Femur (tissue), 1 donor: Measurements from ENCODE around the gene NR1H3.
A peak's percentile ranks its signal among the peaks of the same experiment; 100 is the strongest.
"Not testable (repeated sequence)": the region's sequence is repeated elsewhere in the genome, so short reads cannot be mapped to it uniquely, and the experiment has no call there.

ENCODE experiments used
- DNase-seq: peaks from one replicate; pipeline ENCODE4 v3.0.0-alpha.2; 2017

NR1H3 gene

DNA sequence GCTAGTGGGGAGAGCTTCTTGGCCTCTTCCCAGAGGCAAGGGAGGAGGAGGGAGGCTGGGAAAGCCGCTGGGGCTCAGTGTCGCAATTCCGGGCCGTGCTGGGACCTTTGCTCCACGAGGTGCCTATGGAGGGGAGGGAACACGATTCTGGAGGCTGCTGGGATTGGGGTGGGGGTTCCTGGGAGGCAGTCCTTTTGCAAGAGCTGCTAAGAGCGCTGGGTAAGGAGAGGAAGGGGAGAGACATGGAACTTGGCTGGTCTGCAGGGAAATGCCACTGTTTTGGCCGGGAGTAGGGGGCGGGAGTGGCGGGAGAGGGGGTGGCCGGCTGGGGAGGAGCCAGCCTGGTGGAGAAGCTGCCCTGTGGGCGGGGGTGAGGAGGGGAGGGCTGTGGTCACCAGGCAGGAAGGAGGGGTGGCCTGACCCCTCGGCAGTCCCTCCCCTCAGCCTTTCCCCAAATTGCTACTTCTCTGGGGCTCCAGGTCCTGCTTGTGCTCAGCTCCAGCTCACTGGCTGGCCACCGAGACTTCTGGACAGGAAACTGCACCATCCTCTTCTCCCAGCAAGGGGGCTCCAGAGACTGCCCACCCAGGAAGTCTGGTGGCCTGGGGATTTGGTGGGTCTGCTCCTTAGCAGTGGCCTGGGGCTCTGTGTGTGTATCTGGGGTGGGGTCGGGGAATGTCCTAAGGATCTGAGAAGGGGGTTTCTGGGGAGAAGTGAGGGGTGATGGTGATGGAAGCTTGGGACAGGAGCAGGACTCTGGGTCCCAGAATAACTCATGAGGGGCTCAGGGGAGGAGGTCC is at the start of gene NR1H3:
NR1H3 (plus strand) TSS at position 480 of the 800 bp plus-strand sequence. CDS start 1,221 bp downstream, outside the sequence.
- peak; percentile 87 for DNase-seq

DNA sequence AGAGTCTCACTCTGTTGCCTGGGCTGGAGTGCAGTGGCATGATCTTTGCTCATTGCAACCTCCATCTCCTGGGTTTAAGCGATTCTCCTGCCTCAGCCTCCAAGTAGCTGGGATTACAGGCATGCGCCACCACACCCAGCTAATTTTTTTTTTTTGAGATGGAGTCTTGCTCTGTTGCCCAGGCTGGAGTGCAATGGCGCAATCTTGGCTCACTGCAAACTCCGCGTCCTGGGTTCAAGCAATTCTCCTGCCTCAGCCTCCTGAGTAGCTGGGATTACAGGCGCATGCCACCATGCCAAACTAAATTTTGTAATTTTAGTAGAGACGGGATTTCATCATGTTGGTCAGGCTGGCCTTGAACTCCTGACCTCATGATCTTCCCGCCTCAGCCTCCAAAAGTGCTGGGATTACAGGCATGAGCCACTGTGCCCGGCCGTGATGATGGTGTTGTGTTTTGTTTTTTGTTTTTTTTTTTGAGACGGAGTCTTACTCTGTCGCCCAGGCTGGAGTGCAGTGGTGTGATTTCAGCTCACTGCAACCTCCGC is 49.7 kb upstream of the NR1H3 start:
- DNase-seq: not testable (repeated sequence)

DNA sequence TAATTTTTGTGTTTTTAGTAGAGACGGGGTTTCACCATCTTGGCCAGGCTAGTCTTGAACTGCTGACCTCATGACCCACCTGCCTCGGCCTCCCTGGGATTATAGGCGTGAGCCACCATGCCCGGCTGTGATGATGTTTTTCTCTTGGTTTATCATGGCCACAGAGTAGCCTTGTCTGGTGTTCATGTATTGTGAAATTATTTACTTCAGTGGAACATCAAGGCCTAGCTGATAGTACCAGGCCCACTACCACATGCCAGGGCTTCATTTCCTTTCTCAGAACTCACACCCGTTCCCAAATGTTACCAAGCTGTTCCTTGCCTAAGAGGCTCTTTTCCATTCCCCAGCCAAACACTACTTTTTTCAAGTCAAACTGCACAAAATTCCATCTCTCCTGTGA is 49.2 kb upstream of the NR1H3 start:
- DNase-seq: no peak

DNA sequence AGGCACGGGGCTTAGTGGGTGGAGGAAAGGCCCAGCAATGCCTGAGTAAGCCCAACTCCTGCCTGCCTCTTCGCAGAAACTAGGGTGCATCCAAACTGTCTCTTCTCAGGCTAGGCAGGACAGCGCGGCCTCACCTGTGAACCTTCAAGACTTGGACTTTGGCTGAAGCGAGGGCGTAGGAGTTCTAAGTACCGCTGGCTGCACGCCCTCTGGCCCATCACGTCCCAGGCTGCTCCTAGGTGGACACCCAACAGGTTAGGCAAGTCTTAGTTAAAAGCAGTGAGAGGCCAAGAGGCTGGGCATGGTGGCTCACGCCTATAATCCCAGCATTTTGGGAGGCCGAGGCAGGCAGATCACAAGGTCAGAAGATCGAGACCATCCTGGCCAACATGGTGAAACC is 44.9 kb upstream of the NR1H3 start:
- no peak for DNase-seq

DNA sequence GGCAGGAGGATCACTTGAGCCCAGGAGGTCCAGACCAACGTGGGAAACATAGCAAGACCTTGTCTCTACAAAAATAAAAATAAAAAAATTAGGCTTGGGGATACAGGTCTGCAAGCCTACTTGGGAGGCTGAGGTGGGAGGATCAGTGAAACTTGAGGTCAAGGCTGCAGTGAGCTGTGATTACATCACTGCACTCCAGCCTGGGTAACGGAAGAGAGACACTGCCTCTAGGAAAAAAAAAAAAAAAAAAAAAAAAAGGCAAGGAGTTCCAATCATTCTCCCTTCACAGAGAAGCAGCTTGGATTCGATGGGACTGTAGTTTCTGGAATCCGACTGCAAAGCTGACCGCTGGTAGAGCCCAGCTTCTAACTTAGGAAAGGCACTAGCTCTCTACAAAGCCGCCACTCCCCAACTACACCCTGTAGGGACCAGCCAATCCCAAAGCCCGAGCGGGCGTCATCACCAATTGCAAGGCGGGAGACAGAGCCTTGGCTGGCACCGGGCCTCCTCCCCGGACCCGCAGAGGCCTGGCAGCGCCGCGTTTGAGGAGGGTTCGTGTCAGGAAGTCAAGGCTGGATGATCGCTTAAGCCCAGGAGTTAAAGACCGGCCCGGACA is 43.7 kb upstream of the NR1H3 start:
- DNase-seq: peak; percentile 92

DNA sequence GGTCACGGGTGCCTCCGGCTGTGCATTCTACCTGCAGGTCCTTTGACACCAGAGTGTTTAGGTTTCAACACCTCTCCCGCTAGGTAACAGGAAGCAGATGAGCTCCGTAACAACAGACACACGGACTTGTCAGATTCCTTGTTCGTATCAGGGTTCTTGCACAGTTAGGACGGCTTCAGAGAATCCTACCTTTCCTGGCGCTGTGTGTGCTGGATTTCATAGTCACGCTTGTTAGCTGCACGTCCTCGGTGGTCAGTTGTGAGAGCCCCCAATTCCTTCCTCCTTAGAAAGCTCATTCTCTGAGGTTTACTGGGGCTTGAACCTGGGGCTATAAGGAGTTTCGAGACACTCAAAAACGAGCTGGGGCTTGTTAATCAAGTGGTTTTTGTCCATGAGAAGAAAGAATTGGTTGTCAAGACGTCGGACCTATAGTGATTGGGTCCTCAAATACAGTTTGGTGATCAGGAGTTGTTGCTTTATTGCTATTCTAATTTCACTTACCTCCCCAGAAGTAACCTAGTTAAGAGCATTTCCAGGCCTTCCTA is 42.4 kb upstream of the NR1H3 start:
- no peak for DNase-seq

DNA sequence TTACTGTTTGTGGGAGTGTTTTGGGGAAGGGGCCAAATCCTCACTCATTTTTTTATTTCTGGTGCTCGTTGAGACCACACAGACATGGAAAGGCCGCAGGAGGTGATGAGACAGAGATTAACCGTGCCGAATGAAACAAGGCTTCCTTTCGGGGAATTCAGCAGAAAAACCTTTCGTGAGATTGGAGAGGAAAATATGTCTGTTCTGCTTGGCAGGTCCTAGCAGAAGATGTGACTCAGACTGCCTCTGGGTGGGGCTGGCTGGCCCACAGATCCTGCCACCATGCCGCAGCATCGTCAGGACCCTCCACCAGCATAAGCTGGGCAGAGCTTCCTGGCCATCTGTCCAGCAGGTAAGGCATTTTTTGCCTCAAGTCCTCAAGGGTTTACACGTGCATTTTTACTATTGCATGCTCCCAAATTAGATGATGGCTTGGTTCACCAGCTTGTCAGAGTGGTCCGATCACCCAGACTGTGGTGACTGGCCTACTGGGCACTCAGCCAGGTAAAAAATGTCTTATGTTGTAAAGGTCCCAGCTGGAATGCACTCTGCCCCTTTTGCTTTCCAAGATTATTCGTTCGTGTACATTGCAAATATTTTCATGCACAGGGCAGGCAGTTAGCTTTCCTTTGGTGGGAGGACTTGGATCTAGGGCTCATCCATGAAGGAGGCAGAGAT is 41.5 kb upstream of the NR1H3 start:
- peak; percentile 76 for DNase-seq

DNA sequence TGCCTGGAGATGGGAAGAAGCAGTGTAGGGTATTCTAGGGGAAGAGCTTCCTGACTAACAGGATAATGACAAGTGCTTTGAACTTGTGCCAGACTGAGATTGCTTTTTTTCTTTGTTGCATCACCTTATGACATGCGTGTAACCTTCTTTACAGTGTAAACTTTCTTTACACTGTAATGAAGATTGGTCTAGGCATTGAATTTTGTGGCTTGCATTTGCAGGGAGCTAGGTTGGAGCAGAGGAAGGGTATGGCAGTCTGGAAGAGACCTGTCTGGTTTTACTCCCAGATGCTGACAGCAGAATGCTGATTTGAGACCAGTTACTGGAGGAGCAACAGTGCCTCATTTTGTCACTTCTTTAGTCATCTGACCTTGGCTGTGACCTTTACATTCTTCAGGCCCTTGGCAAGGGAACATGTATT is 37.4 kb upstream of the NR1H3 start:
- DNase-seq: no peak

DNA sequence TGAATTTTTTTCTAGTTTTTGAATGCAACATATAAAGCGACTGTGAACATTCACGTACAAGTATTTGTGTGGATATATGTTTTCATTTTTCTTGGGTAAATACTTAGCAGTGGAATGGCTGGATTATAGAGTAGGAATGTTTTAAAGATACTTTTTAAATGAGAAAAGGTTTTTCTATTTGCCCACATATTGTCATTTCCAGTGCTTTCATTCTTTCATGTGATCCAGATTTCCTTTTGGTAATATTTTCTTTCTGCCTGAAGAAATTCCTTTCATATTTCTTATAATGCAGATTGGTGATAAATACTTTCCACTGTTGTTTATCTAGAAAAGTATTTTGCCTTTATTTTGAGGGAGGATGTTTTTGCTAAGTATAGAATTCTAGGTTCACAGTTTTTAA is 35.1 kb upstream of the NR1H3 start:
- DNase-seq: no peak

DNA sequence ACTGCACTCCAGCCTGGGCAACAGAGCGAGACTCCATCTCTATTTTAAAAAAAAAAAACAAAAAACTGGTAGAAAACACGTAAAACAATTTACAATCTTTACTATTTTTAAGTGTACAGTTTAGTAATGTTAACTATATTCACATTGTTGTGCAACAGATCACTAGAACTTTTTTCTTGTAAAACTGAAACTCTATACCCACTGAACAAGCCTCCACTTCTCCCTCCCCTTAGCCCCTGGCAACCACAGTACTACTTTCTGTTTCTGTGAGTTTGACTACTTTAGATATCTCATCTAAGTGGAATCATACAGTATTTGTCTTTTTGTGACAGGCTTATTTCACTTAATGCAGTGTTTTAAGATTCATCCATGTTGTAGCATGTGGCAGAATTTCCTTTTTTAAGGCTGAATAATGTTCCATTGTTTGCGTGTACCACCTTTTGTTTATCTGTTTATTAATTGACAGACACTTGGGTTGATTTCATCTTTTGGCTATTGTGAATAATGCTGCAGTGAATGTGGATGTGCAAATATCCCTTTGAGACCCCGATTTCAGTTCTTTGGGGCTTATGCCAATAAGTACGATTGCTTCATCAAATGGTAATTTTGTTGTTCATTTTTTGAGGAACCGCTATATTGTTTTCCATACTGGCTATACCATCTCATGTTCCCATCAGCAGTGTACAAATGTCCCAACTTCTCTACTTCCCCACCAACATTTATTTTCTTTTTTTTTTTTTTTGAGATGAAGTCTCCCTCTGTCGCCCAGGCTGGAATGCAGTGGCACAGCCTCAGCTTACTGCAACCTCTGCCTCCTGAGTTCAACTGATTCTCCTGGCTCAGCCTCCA is 32.0 kb upstream of the NR1H3 start:
- no peak for DNase-seq

DNA sequence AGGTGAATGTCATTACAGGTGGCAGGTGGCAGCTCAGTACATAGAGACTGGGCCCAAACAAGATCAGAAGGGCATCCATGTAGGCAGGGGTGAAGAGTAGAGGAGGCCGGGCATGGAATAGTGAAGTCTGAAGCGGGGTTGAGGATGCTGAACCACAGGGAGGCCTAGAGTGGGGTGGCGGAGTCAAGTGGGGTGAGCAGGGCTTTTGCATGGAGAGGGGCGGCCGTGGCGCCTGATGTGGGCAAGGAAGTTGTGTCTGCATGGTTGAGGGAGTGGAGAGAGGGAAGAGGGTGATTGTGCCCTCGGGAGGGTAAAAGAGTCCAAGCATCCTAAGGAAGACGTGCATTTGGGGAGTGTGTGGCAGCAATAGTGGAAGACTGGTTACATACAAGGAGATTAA is 28.6 kb upstream of the NR1H3 start:
- no peak for DNase-seq

DNA sequence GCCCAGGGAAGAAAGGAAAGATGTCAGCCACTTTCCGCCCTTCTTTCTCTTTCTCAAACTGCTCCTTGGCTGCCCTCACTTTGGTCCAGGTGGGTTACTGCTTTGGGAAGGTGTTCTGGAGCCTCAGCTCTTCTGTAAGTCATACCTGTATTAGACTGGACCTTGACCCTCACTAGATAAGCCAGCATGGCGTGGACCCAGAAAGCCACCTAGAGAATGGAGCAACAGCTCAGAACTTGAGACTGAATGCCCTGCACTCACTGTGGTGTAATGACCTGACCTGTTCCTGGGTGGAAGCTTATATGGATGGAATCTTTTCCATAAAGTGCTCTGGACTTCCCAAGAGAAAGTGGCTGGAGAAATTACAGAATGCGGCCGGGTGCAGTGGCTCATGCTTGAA is 24.7 kb upstream of the NR1H3 start:
- DNase-seq: no peak

DNA sequence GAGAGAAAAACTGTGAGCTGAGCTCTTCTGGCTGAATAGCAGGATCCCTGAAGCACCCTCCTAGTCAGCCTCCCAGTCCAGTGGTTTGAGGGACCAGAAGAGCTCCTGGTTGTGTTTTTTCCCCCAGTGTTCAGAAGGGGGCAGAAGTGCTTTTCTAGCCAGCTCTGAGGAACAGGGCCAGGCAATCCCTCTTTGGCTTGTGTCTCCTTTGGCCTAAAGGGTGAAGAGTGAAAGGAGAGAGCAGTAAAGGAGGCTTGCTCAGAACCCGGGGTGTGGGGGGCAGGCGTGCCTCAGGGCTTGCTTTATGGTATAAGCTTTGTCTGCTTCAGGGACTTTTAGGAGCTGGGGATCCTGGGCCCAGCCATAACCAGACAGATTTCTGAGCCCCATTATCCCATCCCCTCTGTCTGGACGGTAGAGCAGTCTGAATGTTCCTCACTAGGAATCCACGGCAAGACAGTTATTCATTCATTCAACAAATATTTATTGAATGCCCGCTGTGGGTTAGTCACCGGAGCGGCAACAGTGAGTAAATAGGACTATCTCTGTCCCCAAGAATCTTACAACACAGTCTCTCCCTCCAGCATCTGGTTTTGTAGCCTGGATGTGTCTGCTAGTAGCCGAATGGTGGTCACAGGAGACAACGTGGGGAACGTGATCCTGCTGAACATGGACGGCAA is 23.7 kb upstream of the NR1H3 start:
- peak; percentile 55 for DNase-seq

DNA sequence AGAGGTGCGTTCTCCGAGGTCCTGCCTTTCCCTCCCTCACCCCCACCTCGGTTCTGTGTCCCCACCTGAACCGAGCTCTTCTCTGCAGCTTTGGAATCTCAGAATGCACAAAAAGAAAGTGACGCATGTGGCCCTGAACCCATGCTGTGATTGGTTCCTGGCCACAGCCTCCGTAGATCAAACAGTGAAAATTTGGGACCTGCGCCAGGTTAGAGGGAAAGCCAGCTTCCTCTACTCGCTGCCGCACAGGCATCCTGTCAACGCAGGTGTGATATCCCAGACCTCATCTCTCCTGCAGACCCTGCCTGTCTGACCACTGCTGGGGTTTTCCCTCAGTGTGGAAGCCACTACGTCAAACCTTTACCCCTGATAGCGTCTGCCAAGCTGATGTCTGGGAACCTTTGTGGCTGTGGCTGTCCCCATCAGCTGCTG is 23.1 kb upstream of the NR1H3 start:
- DNase-seq: no peak

DNA sequence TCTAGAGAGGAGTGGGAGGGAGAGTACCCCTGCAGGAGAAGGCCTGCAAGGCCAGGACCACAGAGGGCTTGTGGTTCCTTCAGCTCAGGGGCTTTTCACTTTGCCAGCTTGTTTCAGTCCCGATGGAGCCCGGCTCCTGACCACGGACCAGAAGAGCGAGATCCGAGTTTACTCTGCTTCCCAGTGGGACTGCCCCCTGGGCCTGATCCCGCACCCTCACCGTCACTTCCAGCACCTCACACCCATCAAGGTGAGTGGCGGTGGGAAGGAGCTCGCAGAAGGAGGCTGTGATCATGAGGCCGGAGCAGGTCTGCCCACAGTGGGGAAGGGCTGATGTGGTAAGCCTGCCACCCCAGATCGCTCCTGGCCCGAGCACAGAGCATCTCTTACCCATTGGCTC is 22.6 kb upstream of the NR1H3 start:
- no peak for DNase-seq

DNA sequence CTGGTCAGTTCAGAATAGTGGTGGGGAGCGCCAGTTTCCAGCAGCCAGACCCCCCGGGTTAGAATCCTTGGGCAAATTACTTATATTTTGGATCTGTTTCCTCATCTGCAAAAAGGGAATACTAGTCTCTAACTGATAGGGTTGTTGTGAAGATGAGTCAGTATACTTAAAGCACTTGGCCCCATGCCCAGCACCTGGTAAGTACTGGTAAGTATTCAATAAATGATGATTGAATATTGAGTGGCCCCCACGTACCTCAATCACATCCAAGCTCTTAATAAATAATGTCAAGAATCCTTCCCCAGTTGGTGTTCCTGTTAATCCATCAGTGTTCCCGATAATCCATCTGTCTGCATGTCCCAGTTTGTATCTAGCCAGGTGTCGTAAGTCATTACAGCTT is 21.3 kb upstream of the NR1H3 start:
- DNase-seq: no peak

DNA sequence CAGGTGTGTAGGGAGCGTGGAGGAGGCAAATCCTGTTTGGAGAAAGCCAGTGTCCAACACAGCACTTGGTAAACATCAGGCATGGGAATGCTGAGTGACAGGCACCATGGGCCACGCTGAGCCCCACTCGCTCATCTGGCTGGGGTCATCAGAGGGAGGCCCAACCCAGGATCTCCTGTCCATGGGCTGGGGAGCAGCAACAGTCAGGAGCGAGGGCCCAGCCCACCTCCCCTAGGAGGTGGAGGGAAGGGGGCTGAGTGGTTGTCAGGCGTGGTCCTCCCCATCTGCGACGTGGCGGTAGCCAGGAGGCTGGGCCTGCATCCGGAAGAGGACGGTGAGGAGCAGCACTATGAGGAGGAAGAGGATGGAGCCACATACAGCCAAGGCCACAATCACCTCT is 17.9 kb upstream of the NR1H3 start:
- no peak for DNase-seq

DNA sequence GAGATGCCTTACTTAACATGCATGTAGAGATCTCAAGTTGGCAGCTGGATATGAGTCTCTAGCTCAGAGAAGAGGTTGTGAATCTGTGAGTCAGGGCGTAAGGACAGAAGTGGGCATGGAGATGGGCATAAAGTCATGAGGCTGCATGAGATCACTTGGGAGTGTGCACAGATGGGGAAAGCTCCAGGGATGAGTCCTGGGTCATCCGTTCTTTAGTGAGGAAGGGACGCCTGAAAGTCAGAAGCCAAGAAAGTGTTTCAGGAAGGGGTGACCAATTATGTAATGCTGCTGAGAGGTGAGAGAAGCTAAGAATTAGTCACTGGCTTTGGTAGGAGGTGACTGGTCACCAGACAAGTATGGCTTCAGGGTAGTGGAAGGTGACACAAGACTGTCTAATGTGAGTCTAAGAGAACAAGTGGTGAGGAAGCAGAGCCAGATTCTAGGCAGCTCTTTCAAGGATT is 15.9 kb upstream of the NR1H3 start:
- no peak for DNase-seq

DNA sequence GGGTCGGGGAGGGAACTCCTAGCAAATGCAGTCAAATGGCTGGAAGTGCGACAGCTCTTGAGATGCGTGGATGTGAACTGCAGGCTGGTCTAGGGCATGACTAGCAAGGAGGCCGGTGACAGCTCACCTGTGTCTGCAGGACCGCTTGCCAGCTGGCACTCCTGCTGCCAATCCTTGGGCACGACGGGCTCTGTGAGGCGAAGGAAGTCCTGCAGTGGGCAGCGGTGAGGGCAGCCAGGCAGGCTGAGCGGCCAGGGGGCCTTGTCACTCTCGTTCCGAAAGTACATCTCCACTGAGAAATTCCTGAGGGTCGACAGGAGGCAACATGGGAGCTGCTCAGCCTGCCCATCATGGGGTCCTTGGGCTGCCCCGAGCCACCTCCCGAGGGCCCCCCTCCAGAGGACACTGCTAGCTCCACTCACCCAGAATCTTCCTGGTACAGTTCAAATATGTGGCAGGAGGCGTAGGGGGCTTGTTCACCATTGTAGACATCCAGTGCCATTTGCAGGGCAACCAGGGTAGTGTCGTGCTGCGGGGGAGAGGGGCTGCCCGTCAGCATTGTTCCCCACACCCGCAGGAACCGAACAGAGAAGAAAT is 15.1 kb upstream of the NR1H3 start:
- no peak for DNase-seq

DNA sequence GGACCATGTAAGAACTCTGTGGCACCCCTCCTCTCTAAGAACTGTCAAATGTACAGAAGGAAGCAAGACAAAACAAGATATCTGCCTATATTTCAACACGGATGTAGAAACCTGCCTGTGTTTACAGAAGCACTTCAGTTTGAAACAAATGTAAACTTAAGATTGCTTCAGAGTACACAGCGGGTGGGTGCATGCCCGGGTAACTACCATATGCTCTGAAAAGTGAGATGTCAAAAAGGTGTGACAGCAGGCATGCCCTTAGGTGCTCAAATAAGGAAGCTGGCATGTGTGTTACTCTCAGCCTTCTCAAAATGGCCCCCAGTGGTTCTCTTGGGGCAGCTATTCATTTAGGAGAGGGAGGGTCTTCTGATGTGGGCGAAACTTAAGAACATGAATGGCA is 14.3 kb upstream of the NR1H3 start:
- no peak for DNase-seq
